Tibial nerve (tissue), 4 donors: Measurements from ENCODE around the gene DLGAP1. TPM values are rescaled to one million over a fixed set of nuclear protein-coding genes. Genes with fewer than 3 reads are reported as not detected.

Source experiments
- DNase-seq, 2 donors: peaks; one replicate each; pipeline ENCODE4 v3.0.0-alpha.2; 2019; ENCODE audit warnings: low spot score in 2 of 2
- H3K27ac ChIP-seq, 4 donors: fragments of 200-600 bp; sonication (generic) in 3 of 4; one replicate each; pipeline ENCODE4 v1.5.1; 2017 to 2019; ENCODE audit warnings: mild to moderate bottlenecking in 1 of 4
- H3K27me3 ChIP-seq, 2 donors: fragments of 200-600 bp; sonication (generic) in 1 of 2; one replicate each; pipeline versions ENCODE4 v1.5.1 to v1.6.0; 2017 to 2019
- H3K36me3 ChIP-seq, 3 donors: fragments of 200-600 bp; sonication (generic); one replicate each; pipeline ENCODE4 v1.5.1; 2018 to 2019
- H3K4me1 ChIP-seq, 4 donors: fragments of 200-600 bp; sonication (generic) in 3 of 4; one replicate each; pipeline ENCODE4 v1.5.1; 2017 to 2019
- H3K4me3 ChIP-seq, 4 donors: fragments of 200-600 bp; sonication (generic) in 3 of 4; one replicate each; pipeline ENCODE4 v1.5.1; 2017 to 2019; ENCODE audit warnings: mild to moderate bottlenecking in 1 of 4, moderate library complexity in 1 of 4
- H3K9me3 ChIP-seq, 4 donors: fragments of 200-600 bp; sonication (generic) in 3 of 4; one replicate each; pipeline ENCODE4 v1.5.1; 2017 to 2019
- CTCF ChIP-seq, 5 experiments: fragments of 200-600 bp in 3 of 5; fragments of 450-650 bp in 2 of 5; sonication (generic) in 3 of 5; IDR thresholded peaks; one replicate each; pipeline ENCODE4 v1.5.1; 2016 to 2019; ENCODE audit warnings: antibody characterized with exemption in 5 of 5, mild to moderate bottlenecking in 3 of 5, moderate library complexity in 2 of 5
- EP300 ChIP-seq, 2 donors: sonication (generic); formaldehyde crosslinking; IDR thresholded peaks; one replicate each; pipeline ENCODE4 v1.6.1; 2017; ENCODE audit warnings: antibody characterized with exemption in 2 of 2, mild to moderate bottlenecking in 1 of 2
- POLR2A ChIP-seq, 2 donors: fragments of 450-650 bp; IDR thresholded peaks; one replicate each; pipeline ENCODE4 v1.6.1; 2017; ENCODE audit warnings: antibody characterized with exemption in 2 of 2, mild to moderate bottlenecking in 2 of 2, moderate library complexity in 2 of 2
- WGBS, 2 donors: methylation state at CpG; one replicate each; pipeline ENCODE4 v1.1.5; 2018; 5-methylcytosine and 5-hydroxymethylcytosine counted together
- total RNA-seq, 4 donors: library from RNA; depleted of rRNA; stranded (reverse); fragments of >200 nt; gene quantifications; one replicate each; pipeline ENCODE4 v1.1.0, GENCODE V29; 2016

DLGAP1 gene
- total RNA-seq, 4 donors from 2014 or later, result 1.5 to 18.3 (median 2.5) TPM

- H3K4me1 ChIP-seq, result peaks cover 0 to 16% (median 9%) of the 10 kb centered on the region in 4 donors
- no peak overlapping the region for H3K4me3 ChIP-seq
- no peak for TF ChIP-seq POLR2A (IDR thresholded peaks at IDR 0.05)
- TF ChIP-seq EP300 (IDR thresholded peaks at IDR 0.05), result no peak
- TF ChIP-seq CTCF (IDR thresholded peaks at IDR 0.05), result no peak
- H3K36me3 ChIP-seq, result no peaks in the 10 kb centered on the region
- no peak overlapping the region for H3K27ac ChIP-seq
- H3K27me3 ChIP-seq, result no peaks in the 10 kb centered on the region
- DNase-seq, result no peak
- 53 to 57% methylated on average over 6 of the region's 6 CpGs for WGBS, 2 donors
- H3K9me3 ChIP-seq, result no peaks in the 10 kb centered on the region
Observed at GRCh38 chr18:3664563-3665178, 790.4 kb downstream of the DLGAP1 start.

GRCh38 chr18:3663870-3664512 lies 791.1 kb downstream of the DLGAP1 start:
- WGBS, 2 donors, result 76 to 77% methylated on average over 2 of the region's 2 CpGs
- no peaks in the 10 kb centered on the region for H3K9me3 ChIP-seq

GRCh38 chr18:3661989-3662388 lies 793.1 kb downstream of the DLGAP1 start:
- H3K27me3 ChIP-seq, result no peaks in the 10 kb centered on the region
- DNase-seq, result no peak
- no peak overlapping the region for H3K4me3 ChIP-seq
- no peaks in the 10 kb centered on the region for H3K36me3 ChIP-seq
- H3K4me1 ChIP-seq, result peaks cover 0 to 16% (median 9%) of the 10 kb centered on the region in 4 donors
- WGBS, 2 donors, result 72 to 90% methylated on average over 1 of the region's 1 CpG
- no peaks in the 10 kb centered on the region for H3K9me3 ChIP-seq
- TF ChIP-seq POLR2A (IDR thresholded peaks at IDR 0.05) (no peak), CTCF (IDR thresholded peaks at IDR 0.05) (no peak), EP300 (IDR thresholded peaks at IDR 0.05) (no peak)
- H3K27ac ChIP-seq, result no peak overlapping the region

More at GRCh38 chr18:3663870-3664512, 791.1 kb downstream of the DLGAP1 start:
- Histone ChIP-seq H3K4me1 (peaks cover 0 to 16% (median 9%) of the 10 kb centered on the region in 4 donors), H3K27ac (no peak overlapping the region), H3K4me3 (no peak overlapping the region), H3K27me3 (no peaks in the 10 kb centered on the region), H3K36me3 (no peaks in the 10 kb centered on the region)
- TF ChIP-seq CTCF (IDR thresholded peaks at IDR 0.05) (no peak), EP300 (IDR thresholded peaks at IDR 0.05) (no peak), POLR2A (IDR thresholded peaks at IDR 0.05) (no peak)
- DNase-seq, result no peak

GRCh38 chr18:3660739-3661515 lies 794.2 kb downstream of the DLGAP1 start:
- Histone ChIP-seq H3K4me3 (no peak overlapping the region), H3K9me3 (no peaks in the 10 kb centered on the region), H3K27ac (peak overlapping the region in 2 of 4 donors; percentile 60 to 64), H3K36me3 (no peaks in the 10 kb centered on the region), H3K27me3 (no peaks in the 10 kb centered on the region), H3K4me1 (peaks cover 0 to 12% (median 7%) of the 10 kb centered on the region in 4 donors)
- TF ChIP-seq POLR2A (IDR thresholded peaks at IDR 0.05) (no peak), CTCF (IDR thresholded peaks at IDR 0.05) (no peak), EP300 (IDR thresholded peaks at IDR 0.05) (peak in 1 of 2 donors; percentile 26)
- WGBS, 2 donors, result 80 to 82% methylated on average over 4 of the region's 4 CpGs
- no peak for DNase-seq

GRCh38 chr18:3658529-3658928 lies 796.6 kb downstream of the DLGAP1 start:
- no peaks in the 10 kb centered on the region for H3K36me3 ChIP-seq
- no peak for DNase-seq
- H3K4me3 ChIP-seq, result no peak overlapping the region
- H3K27me3 ChIP-seq, result no peaks in the 10 kb centered on the region
- H3K9me3 ChIP-seq, result no peaks in the 10 kb centered on the region
- WGBS, 2 donors, result 68 to 86% methylated on average over 1 of the region's 1 CpG
- H3K4me1 ChIP-seq, result peaks cover 0 to 9% (median 0%) of the 10 kb centered on the region in 4 donors
- TF ChIP-seq CTCF (IDR thresholded peaks at IDR 0.05) (no peak), POLR2A (IDR thresholded peaks at IDR 0.05) (no peak), EP300 (IDR thresholded peaks at IDR 0.05) (no peak)
- no peak overlapping the region for H3K27ac ChIP-seq
